WTC11 (cell line): ENCODE results near the gene MAPT.

Experiments
- HMGA2 ChIP-seq: fragments of 250-450 bp; sonication (Bioruptor Pico); IDR thresholded peaks from 2 replicates; pipeline ENCODE4 v1.4.0; 2021; ENCODE audit warnings: mild to moderate bottlenecking, moderate library complexity
- MYBL2 ChIP-seq: sonication (generic); formaldehyde crosslinking; IDR thresholded peaks from 2 replicates; pipeline ENCODE4 v1.8.1; 2023; ENCODE audit warnings: mild to moderate bottlenecking, moderate library complexity, missing genetic modification reagents
- NR1H2 ChIP-seq: sonication (generic); formaldehyde crosslinking; IDR thresholded peaks from 2 replicates; pipeline ENCODE4 v1.9.0; 2021; ENCODE audit warnings: mild to moderate bottlenecking, moderate library complexity, missing genetic modification reagents
- NR3C1 ChIP-seq: sonication (generic); formaldehyde crosslinking; conservative IDR thresholded peaks from 2 replicates; pipeline ENCODE4 v1.8.1; 2023; ENCODE audit warnings: low read depth, mild to moderate bottlenecking, missing genetic modification reagents
- TCF7 ChIP-seq: sonication (generic); formaldehyde crosslinking; IDR thresholded peaks from 2 replicates; pipeline ENCODE4 v1.8.0; 2022; ENCODE audit warnings: mild to moderate bottlenecking, low read depth, missing genetic modification reagents, moderate library complexity
- ZNF121 ChIP-seq: sonication (generic); formaldehyde crosslinking; IDR thresholded peaks from 2 replicates; pipeline ENCODE4 v1.8.0; 2023; ENCODE audit warnings: missing genetic modification reagents
- ZNF138 ChIP-seq: sonication (generic); formaldehyde crosslinking; conservative IDR thresholded peaks from 2 replicates; pipeline ENCODE4 v1.8.1; 2022; ENCODE audit warnings: mild to moderate bottlenecking, moderate library complexity, missing genetic modification reagents
- ZNF232 ChIP-seq: sonication (generic); formaldehyde crosslinking; IDR thresholded peaks from 2 replicates; pipeline ENCODE4 v1.8.0; 2022; ENCODE audit warnings: mild to moderate bottlenecking, missing genetic modification reagents
- TF ChIP-seq, protein P1 (sequence below): sonication (generic); formaldehyde crosslinking; IDR thresholded peaks from 2 replicates; pipeline ENCODE4 v1.8.0; 2022; ENCODE audit warnings: mild to moderate bottlenecking, missing genetic modification reagents
- TF ChIP-seq, protein P2 (sequence below): fragments of 200-600 bp; IDR thresholded peaks from 2 replicates; pipeline ENCODE4 v1.8.0; 2022; ENCODE audit warnings: antibody characterized with exemption
- TF ChIP-seq, protein P3 (sequence below): sonication (generic); formaldehyde crosslinking; IDR thresholded peaks from 2 replicates; pipeline ENCODE4 v1.8.0; 2022; ENCODE audit warnings: mild to moderate bottlenecking, missing genetic modification reagents

DNA sequence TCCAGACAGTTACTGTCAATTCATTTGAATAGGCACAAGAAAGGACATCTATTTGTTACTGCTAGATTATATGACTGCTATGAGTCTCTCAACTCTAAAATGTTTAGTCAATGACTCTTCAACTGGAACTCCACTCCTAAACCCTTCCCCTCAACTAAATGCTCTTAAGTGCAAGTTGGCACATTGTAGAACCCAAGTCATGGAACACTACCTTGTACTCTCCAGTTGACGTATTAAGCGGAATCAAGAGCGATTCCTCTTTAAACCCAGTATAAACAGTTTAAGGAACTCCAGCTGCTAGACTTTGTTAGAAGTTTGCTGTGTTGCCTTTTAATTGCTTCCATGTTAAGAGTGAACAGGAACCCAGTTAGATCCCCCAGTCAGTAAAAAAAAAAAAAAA lies 149.3 kb downstream of the MAPT start:
- TF ChIP-seq, protein P1, sequence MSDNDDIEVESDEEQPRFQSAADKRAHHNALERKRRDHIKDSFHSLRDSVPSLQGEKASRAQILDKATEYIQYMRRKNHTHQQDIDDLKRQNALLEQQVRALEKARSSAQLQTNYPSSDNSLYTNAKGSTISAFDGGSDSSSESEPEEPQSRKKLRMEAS = no peak
- TF ChIP-seq, protein P2, sequence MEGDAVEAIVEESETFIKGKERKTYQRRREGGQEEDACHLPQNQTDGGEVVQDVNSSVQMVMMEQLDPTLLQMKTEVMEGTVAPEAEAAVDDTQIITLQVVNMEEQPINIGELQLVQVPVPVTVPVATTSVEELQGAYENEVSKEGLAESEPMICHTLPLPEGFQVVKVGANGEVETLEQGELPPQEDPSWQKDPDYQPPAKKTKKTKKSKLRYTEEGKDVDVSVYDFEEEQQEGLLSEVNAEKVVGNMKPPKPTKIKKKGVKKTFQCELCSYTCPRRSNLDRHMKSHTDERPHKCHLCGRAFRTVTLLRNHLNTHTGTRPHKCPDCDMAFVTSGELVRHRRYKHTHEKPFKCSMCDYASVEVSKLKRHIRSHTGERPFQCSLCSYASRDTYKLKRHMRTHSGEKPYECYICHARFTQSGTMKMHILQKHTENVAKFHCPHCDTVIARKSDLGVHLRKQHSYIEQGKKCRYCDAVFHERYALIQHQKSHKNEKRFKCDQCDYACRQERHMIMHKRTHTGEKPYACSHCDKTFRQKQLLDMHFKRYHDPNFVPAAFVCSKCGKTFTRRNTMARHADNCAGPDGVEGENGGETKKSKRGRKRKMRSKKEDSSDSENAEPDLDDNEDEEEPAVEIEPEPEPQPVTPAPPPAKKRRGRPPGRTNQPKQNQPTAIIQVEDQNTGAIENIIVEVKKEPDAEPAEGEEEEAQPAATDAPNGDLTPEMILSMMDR = no peak
- TF ChIP-seq ZNF138 (CRISPR knock-in tag) (no peak), TCF7 (CRISPR knock-in tag) (no peak), ZNF232 (CRISPR knock-in tag) (no peak), NR1H2 (CRISPR knock-in tag) (no peak), MYBL2 (no peak), HMGA2 (CRISPR knock-in tag) (no peak), NR3C1 (no peak), ZNF121 (CRISPR knock-in tag) (no peak)
- TF ChIP-seq, protein P3, sequence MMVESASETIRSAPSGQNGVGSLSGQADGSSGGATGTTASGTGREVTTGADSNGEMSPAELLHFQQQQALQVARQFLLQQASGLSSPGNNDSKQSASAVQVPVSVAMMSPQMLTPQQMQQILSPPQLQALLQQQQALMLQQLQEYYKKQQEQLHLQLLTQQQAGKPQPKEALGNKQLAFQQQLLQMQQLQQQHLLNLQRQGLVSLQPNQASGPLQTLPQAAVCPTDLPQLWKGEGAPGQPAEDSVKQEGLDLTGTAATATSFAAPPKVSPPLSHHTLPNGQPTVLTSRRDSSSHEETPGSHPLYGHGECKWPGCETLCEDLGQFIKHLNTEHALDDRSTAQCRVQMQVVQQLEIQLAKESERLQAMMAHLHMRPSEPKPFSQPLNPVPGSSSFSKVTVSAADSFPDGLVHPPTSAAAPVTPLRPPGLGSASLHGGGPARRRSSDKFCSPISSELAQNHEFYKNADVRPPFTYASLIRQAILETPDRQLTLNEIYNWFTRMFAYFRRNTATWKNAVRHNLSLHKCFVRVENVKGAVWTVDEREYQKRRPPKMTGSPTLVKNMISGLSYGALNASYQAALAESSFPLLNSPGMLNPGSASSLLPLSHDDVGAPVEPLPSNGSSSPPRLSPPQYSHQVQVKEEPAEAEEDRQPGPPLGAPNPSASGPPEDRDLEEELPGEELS (CRISPR knock-in tag) = no peak
